WTC11 (cell line): ENCODE measurements around the gene UQCRQ. TPM values are rescaled to one million over a fixed set of nuclear protein-coding genes. Genes with fewer than 3 reads are reported as not detected.
A peak's percentile ranks its signal among the peaks of the same experiment; 100 is the strongest.

ENCODE experiments used
- AFF4 ChIP-seq: sonication (generic); formaldehyde crosslinking; IDR thresholded peaks from 2 replicates; pipeline ENCODE4 v1.8.1; 2023; ENCODE audit warnings: mild to moderate bottlenecking, missing genetic modification reagents, borderline replicate concordance
- ATF1 ChIP-seq: sonication (generic); formaldehyde crosslinking; IDR thresholded peaks from 2 replicates; pipeline ENCODE4 v1.8.1; 2023; ENCODE audit warnings: mild to moderate bottlenecking, moderate library complexity, missing genetic modification reagents
- CTCF ChIP-seq: fragments of 200-600 bp; IDR thresholded peaks from 2 replicates; pipeline ENCODE4 v1.8.0; 2022; ENCODE audit warnings: antibody characterized with exemption
- E2F4 ChIP-seq: sonication (generic); formaldehyde crosslinking; IDR thresholded peaks from 2 replicates; pipeline ENCODE4 v1.8.1; 2022; ENCODE audit warnings: low read depth, mild to moderate bottlenecking, moderate library complexity, missing genetic modification reagents, borderline replicate concordance
- FOXJ3 ChIP-seq: sonication (generic); formaldehyde crosslinking; IDR thresholded peaks from 2 replicates; pipeline ENCODE4 v1.9.0; 2021; ENCODE audit warnings: missing genetic modification reagents, mild to moderate bottlenecking, borderline replicate concordance
- GTF2I ChIP-seq: fragments of 250-450 bp; sonication (Bioruptor Pico); conservative IDR thresholded peaks from 2 replicates; pipeline ENCODE4 v1.4.0; 2021; ENCODE audit warnings: mild to moderate bottlenecking
- KAT7 ChIP-seq: sonication (generic); formaldehyde crosslinking; IDR thresholded peaks from 2 replicates; pipeline ENCODE4 v1.8.1; 2023; ENCODE audit warnings: missing genetic modification reagents, mild to moderate bottlenecking, borderline replicate concordance
- MAX ChIP-seq: sonication (generic); formaldehyde crosslinking; IDR thresholded peaks from 2 replicates; pipeline ENCODE4 v1.8.0; 2022; ENCODE audit warnings: mild to moderate bottlenecking, missing genetic modification reagents
- MXD4 ChIP-seq: fragments of 250-450 bp; sonication (Bioruptor Pico); IDR thresholded peaks from 2 replicates; pipeline ENCODE4 v1.8.0; 2021; ENCODE audit warnings: mild to moderate bottlenecking, moderate library complexity, borderline replicate concordance
- NR1H2 ChIP-seq: sonication (generic); formaldehyde crosslinking; IDR thresholded peaks from 2 replicates; pipeline ENCODE4 v1.9.0; 2021; ENCODE audit warnings: mild to moderate bottlenecking, moderate library complexity, missing genetic modification reagents
- PRDM15 ChIP-seq: sonication (generic); formaldehyde crosslinking; IDR thresholded peaks from 2 replicates; pipeline ENCODE4 v1.8.0; 2022; ENCODE audit warnings: missing genetic modification reagents
- SMAD4 ChIP-seq: sonication (generic); formaldehyde crosslinking; IDR thresholded peaks from 2 replicates; pipeline ENCODE4 v1.8.0; 2022; ENCODE audit warnings: mild to moderate bottlenecking, missing genetic modification reagents
- TCF7 ChIP-seq: sonication (generic); formaldehyde crosslinking; IDR thresholded peaks from 2 replicates; pipeline ENCODE4 v1.8.0; 2022; ENCODE audit warnings: mild to moderate bottlenecking, low read depth, missing genetic modification reagents, moderate library complexity
- TEAD1 ChIP-seq: sonication (generic); formaldehyde crosslinking; IDR thresholded peaks from 2 replicates; pipeline ENCODE4 v1.8.0; 2022; ENCODE audit warnings: mild to moderate bottlenecking, missing genetic modification reagents
- TEAD4 ChIP-seq: sonication (generic); formaldehyde crosslinking; IDR thresholded peaks from 2 replicates; pipeline ENCODE4 v1.8.0; 2022; ENCODE audit warnings: mild to moderate bottlenecking, missing genetic modification reagents
- TP53 ChIP-seq: sonication (generic); formaldehyde crosslinking; IDR thresholded peaks from 2 replicates; pipeline ENCODE4 v1.8.1; 2023; ENCODE audit warnings: mild to moderate bottlenecking, missing genetic modification reagents
- ZNF317 ChIP-seq: sonication (generic); formaldehyde crosslinking; IDR thresholded peaks from 2 replicates; pipeline ENCODE4 v1.8.1; 2023; ENCODE audit warnings: low read depth, mild to moderate bottlenecking, moderate library complexity, missing genetic modification reagents, borderline replicate concordance
- ZNF396 ChIP-seq: fragments of 250-450 bp; sonication (Bioruptor Pico); IDR thresholded peaks from 2 replicates; pipeline ENCODE4 v1.8.0; 2021; ENCODE audit warnings: mild to moderate bottlenecking, moderate library complexity, borderline replicate concordance
- ZNF423 ChIP-seq: fragments of 250-450 bp; sonication (Bioruptor Pico); IDR thresholded peaks from 2 replicates; pipeline ENCODE4 v2.1.2; 2022; ENCODE audit warnings: mild to moderate bottlenecking, moderate library complexity
- ZNF671 ChIP-seq: fragments of 250-450 bp; sonication (Bioruptor Pico); IDR thresholded peaks from 2 replicates; pipeline ENCODE4 v1.8.0; 2021; ENCODE audit warnings: mild to moderate bottlenecking
- total RNA-seq: library from RNA; stranded (reverse); gene quantifications from 3 replicates; pipeline ENCODE4 v1.2.3, GENCODE V29; 2021
- TF ChIP-seq, protein P1 (sequence below): sonication (generic); formaldehyde crosslinking; IDR thresholded peaks from 2 replicates; pipeline ENCODE4 v1.8.1; 2022; ENCODE audit warnings: mild to moderate bottlenecking, moderate library complexity, missing genetic modification reagents
- TF ChIP-seq, protein P2 (sequence below): sonication (generic); formaldehyde crosslinking; conservative IDR thresholded peaks from 2 replicates; pipeline ENCODE4 v1.8.1; 2023; ENCODE audit warnings: mild to moderate bottlenecking, low read depth, missing genetic modification reagents, moderate library complexity
- TF ChIP-seq, protein P3 (sequence below): fragments of 250-450 bp; sonication (Bioruptor Pico); IDR thresholded peaks from 2 replicates; pipeline ENCODE4 v2.1.2; 2022; ENCODE audit warnings: mild to moderate bottlenecking, moderate library complexity

Gene UQCRQ
- total RNA-seq, 1 experiment from 2014 or later = 256 TPM

DNA sequence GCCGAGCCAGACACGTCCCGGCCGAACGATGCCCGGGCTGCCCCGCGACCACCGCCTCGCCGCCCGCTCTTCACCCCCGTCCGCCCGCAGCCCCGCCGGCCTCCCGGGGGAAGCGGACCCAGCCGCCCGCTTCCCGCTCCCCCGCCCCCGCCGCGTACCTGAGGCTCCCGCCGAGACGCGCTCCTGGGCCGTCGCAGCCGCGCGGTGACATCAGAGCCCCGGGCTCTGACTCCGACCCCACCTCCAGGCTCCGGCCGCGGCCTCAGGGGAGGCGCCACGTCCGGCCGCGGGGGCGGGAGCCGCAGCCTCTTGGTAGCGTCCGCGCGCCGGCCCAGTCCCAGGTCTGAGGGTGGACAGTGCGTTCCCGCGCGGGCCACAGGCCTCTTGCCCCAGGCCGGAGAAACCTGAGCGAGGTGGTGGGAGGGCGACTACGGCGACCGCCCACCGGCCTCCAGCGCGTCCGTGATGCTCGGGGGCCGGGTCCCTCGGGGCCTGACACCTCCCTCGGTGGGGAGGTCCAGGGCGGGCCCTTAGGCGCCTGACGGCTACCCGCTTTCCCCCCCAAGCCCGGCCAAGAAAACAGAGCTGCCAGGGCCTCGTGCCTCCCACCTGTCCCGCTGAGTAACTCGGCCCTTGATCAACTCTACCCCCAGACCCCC is 35.9 kb upstream of the UQCRQ start, which contains the start of gene SHROOM1 (continued):
- TF ChIP-seq AFF4 (CRISPR knock-in tag) (no peak), TEAD1 (0 out of 2 replicates have a peak, but pooled peaks have one; percentile 19), FOXJ3 (no peak), ZNF423 (no peak), E2F4 (CRISPR knock-in tag) (no peak; the same call in 1 of the 2 replicates), SMAD4 (CRISPR knock-in tag) (no peak), ZNF671 (CRISPR knock-in tag) (no peak), GTF2I (CRISPR knock-in tag) (no peak), MXD4 (CRISPR knock-in tag) (no peak), KAT7 (CRISPR knock-in tag) (no peak), ATF1 (CRISPR knock-in tag) (no peak), TEAD4 (CRISPR knock-in tag) (no peak), MAX (CRISPR knock-in tag) (no peak), ZNF396 (no peak), ZNF317 (0 out of 2 replicates have a peak, but pooled peaks have one; percentile 3), PRDM15 (CRISPR knock-in tag) (no peak), NR1H2 (CRISPR knock-in tag) (no peak), TCF7 (CRISPR knock-in tag) (no peak), TP53 (0 out of 2 replicates have a peak, but pooled peaks have one; percentile 27), CTCF (no peak)
- TF ChIP-seq, protein P1, sequence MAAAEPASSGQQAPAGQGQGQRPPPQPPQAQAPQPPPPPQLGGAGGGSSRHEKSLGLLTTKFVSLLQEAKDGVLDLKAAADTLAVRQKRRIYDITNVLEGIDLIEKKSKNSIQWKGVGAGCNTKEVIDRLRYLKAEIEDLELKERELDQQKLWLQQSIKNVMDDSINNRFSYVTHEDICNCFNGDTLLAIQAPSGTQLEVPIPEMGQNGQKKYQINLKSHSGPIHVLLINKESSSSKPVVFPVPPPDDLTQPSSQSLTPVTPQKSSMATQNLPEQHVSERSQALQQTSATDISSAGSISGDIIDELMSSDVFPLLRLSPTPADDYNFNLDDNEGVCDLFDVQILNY (CRISPR knock-in tag) = peak; percentile 58; the same call in 1 of the 2 replicates
- TF ChIP-seq, protein P2, sequence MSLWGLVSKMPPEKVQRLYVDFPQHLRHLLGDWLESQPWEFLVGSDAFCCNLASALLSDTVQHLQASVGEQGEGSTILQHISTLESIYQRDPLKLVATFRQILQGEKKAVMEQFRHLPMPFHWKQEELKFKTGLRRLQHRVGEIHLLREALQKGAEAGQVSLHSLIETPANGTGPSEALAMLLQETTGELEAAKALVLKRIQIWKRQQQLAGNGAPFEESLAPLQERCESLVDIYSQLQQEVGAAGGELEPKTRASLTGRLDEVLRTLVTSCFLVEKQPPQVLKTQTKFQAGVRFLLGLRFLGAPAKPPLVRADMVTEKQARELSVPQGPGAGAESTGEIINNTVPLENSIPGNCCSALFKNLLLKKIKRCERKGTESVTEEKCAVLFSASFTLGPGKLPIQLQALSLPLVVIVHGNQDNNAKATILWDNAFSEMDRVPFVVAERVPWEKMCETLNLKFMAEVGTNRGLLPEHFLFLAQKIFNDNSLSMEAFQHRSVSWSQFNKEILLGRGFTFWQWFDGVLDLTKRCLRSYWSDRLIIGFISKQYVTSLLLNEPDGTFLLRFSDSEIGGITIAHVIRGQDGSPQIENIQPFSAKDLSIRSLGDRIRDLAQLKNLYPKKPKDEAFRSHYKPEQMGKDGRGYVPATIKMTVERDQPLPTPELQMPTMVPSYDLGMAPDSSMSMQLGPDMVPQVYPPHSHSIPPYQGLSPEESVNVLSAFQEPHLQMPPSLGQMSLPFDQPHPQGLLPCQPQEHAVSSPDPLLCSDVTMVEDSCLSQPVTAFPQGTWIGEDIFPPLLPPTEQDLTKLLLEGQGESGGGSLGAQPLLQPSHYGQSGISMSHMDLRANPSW (CRISPR knock-in tag) = no peak
- TF ChIP-seq, protein P3, sequence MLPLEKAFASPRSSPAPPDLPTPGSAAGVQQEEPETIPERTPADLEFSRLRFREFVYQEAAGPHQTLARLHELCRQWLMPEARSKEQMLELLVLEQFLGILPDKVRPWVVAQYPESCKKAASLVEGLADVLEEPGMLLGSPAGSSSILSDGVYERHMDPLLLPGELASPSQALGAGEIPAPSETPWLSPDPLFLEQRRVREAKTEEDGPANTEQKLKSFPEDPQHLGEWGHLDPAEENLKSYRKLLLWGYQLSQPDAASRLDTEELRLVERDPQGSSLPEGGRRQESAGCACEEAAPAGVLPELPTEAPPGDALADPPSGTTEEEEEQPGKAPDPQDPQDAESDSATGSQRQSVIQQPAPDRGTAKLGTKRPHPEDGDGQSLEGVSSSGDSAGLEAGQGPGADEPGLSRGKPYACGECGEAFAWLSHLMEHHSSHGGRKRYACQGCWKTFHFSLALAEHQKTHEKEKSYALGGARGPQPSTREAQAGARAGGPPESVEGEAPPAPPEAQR (CRISPR knock-in tag) = no peak
